K562 (cell line): Measurements from ENCODE around the gene FAM20B. TPM values are rescaled to one million over a fixed set of nuclear protein-coding genes. Genes with fewer than 3 reads are reported as not detected.

Experiments
- COPS2 ChIP-seq: fragments of 450-650 bp; conservative IDR thresholded peaks from 2 replicates; pipeline ENCODE4 v1.6.1; 2016; ENCODE audit warnings: mild to moderate bottlenecking, moderate library complexity
- CREM ChIP-seq: IDR thresholded peaks from 2 replicates; pipeline ENCODE4 v1.6.1; 2014; ENCODE audit warnings: antibody characterized with exemption, low read depth
- GABPB2 ChIP-seq: fragments of 250-450 bp; sonication (Bioruptor Pico); conservative IDR thresholded peaks from 2 replicates; pipeline ENCODE4 v1.5.1; 2021; ENCODE audit warnings: mild to moderate bottlenecking
- KLF10 ChIP-seq: fragments of 250-450 bp; sonication (Bioruptor Pico); IDR thresholded peaks from 2 replicates; pipeline ENCODE4 v1.6.1; 2021; ENCODE audit warnings: matching md5 sums
- MEIS2 ChIP-seq: fragments of 450-650 bp; IDR thresholded peaks from 2 replicates; pipeline ENCODE4 v1.6.1; 2014; ENCODE audit warnings: mild to moderate bottlenecking; ENCODE audit not compliant: partially characterized antibody
- NCOA4 ChIP-seq: fragments of 450-650 bp; IDR thresholded peaks from 2 replicates; pipeline ENCODE4 v1.6.1; 2018; ENCODE audit warnings: mild to moderate bottlenecking; ENCODE audit not compliant: partially characterized antibody
- NFATC3 ChIP-seq: fragments of 450-650 bp; IDR thresholded peaks from 2 replicates; pipeline ENCODE4 v1.6.1; 2017; ENCODE audit warnings: mild to moderate bottlenecking
- NR1H2 ChIP-seq: sonication (generic); formaldehyde crosslinking; IDR thresholded peaks from 2 replicates; pipeline ENCODE4 v1.4.0; 2020; ENCODE audit warnings: mild to moderate bottlenecking, missing genetic modification reagents
- PKNOX1 ChIP-seq: fragments of 450-650 bp; IDR thresholded peaks from 2 replicates; pipeline ENCODE4 v1.6.1; 2016
- POU5F1 ChIP-seq: fragments of 150-350 bp; IDR thresholded peaks from 2 replicates; pipeline ENCODE4 v1.6.1; 2014; ENCODE audit warnings: borderline replicate concordance, low read length, low read depth, mild to moderate bottlenecking; ENCODE audit not compliant: partially characterized antibody
- RBM34 ChIP-seq: fragments of 200-400 bp; formaldehyde crosslinking; IDR thresholded peaks from 2 replicates; pipeline ENCODE4 v1.6.1; 2018; ENCODE audit warnings: low read length, borderline replicate concordance; ENCODE audit not compliant: insufficient read depth
- SNAPC5 ChIP-seq: fragments of 250-450 bp; sonication (Bioruptor Pico); IDR thresholded peaks from 2 replicates; pipeline ENCODE4 v1.8.0; 2021; ENCODE audit warnings: moderate library complexity, mild to moderate bottlenecking, inconsistent platforms
- ZBTB7A ChIP-seq: IDR thresholded peaks from 2 replicates; pipeline ENCODE4 v1.6.1; 2011; ENCODE audit warnings: low read depth, mild to moderate bottlenecking, low read length, moderate library complexity, borderline replicate concordance; ENCODE audit not compliant: control insufficient read depth
- ZNF143 ChIP-seq: sonication (generic); formaldehyde crosslinking; IDR thresholded peaks from 2 replicates; pipeline ENCODE4 v1.9.0; 2022; ENCODE audit warnings: mild to moderate bottlenecking, missing genetic modification reagents
- ZNF24 ChIP-seq: fragments of 450-650 bp; IDR thresholded peaks from 2 replicates; pipeline ENCODE4 v1.6.1; 2016
- polyA plus RNA-seq, 8 experiments: library from polyadenylated mRNA; depleted of rRNA in 4 of 8; stranded (reverse) in 5 of 8; unstranded in 3 of 8; fragments of >200 nt; fragmentation: Nextera tagmentation in 2 of 8; fragmentation: Illumina TruSeq in 1 of 8; extraction: Ambion mirVana in 2 of 8; extraction: Trizol in 1 of 8; gene quantifications; 2 replicates each; pipeline versions ENCODE4 v1.2.1 to v1.2.3, GENCODE V29; 2011 to 2014; ENCODE audit warnings: inconsistent platforms in 1 of 8, missing spikeins in 1 of 8
- total RNA-seq, 7 experiments: library from RNA; depleted of rRNA in 6 of 7; stranded (reverse); fragments of >200 nt in 6 of 7; fragmentation: Illumina TruSeq in 2 of 7; extraction: Trizol in 2 of 7; gene quantifications; 2 replicates each; pipeline versions ENCODE4 v1.2.1 to v1.2.3, GENCODE V29; 2011 to 2021; ENCODE audit warnings: low replicate concordance in 1 of 7
- TF ChIP-seq, protein P1 (sequence below): sonication (generic); formaldehyde crosslinking; IDR thresholded peaks from 2 replicates; pipeline ENCODE4 v1.8.0; 2022; ENCODE audit warnings: mild to moderate bottlenecking, missing genetic modification reagents, borderline replicate concordance
- TF ChIP-seq, protein P2 (sequence below), 3 experiments: IDR thresholded peaks in 2 of 3; conservative IDR thresholded peaks in 1 of 3; 2 replicates each; pipeline ENCODE4 v1.5.1; 2011 to 2012; ENCODE audit warnings: low read length in 3 of 3, mild to moderate bottlenecking in 3 of 3, control low read depth in 2 of 3, improper control_type of control experiment in 1 of 3, inconsistent platforms in 1 of 3, low read depth in 1 of 3, mixed read lengths in 1 of 3, moderate library complexity in 1 of 3; ENCODE audit not compliant: insufficient read depth in 2 of 3
- TF ChIP-seq, protein P3 (sequence below): fragments of 250-450 bp; sonication (Bioruptor Pico); IDR thresholded peaks from 2 replicates; pipeline ENCODE4 v1.4.0; 2020; ENCODE audit warnings: mild to moderate bottlenecking, moderate library complexity

FAM20B gene
- total and polyA plus RNA-seq, 9 of the 15 experiments (the other 6 are each of a cell fraction or from before 2014, with no cell fraction given), result 7.2 to 67.5 (median 42.9) TPM

DNA sequence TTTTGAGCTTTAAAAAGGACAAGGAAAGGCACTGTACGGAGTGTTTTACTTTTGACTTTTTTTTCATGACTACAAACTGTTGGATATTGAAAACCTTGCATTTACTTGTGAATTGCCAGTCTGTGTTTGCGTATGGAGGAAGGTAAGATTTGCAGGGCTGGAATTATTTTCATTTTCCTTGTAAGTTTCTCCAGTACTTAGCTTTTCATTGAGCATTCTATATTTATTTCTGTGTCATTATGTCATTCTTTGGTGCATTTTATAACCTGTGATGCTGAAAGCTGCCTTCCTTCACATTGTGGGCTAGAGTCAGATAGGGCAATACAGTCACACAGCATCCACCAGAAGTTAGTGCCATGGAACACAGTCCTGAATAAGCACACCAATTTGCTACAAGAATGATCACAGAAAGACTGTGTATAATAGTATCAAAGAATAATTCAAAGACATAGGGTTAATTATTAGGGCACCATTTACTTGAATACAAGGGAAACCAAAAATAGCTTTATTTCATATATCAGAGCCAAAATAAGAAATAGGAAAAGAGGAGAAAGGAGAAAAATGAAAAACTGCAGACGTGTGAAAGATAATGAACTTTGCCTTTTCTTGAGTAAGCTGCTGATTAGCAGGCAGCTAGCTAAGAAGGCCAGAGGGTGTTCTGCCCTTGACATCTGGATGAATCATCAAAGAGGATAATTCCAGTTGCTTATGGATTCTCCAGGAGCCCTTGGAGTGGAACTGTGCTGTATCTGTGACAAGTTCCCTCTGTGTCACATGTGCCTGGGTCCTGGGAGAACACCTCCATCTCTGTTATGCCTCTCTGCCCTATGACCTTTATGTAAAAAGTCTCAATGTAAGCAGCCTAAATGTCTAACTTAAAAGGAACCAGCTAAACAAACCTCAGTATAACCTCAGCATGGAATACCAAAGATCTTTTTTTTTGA, 8.0 kb upstream of the FAM20B start (continued):
- TF ChIP-seq, protein P1, sequence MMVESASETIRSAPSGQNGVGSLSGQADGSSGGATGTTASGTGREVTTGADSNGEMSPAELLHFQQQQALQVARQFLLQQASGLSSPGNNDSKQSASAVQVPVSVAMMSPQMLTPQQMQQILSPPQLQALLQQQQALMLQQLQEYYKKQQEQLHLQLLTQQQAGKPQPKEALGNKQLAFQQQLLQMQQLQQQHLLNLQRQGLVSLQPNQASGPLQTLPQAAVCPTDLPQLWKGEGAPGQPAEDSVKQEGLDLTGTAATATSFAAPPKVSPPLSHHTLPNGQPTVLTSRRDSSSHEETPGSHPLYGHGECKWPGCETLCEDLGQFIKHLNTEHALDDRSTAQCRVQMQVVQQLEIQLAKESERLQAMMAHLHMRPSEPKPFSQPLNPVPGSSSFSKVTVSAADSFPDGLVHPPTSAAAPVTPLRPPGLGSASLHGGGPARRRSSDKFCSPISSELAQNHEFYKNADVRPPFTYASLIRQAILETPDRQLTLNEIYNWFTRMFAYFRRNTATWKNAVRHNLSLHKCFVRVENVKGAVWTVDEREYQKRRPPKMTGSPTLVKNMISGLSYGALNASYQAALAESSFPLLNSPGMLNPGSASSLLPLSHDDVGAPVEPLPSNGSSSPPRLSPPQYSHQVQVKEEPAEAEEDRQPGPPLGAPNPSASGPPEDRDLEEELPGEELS (CRISPR knock-in tag), result no peak
- TF ChIP-seq ZNF143 (CRISPR knock-in tag), result no peak
- TF ChIP-seq SNAPC5, result no peak
- no peak for TF ChIP-seq RBM34
- no peak for TF ChIP-seq NR1H2 (CRISPR knock-in tag)
- no peak; the same call in 1 of the 2 replicates for TF ChIP-seq ZNF24
- TF ChIP-seq KLF10 (CRISPR knock-in tag), result no peak
- no peak for TF ChIP-seq NCOA4
- TF ChIP-seq, protein P2, sequence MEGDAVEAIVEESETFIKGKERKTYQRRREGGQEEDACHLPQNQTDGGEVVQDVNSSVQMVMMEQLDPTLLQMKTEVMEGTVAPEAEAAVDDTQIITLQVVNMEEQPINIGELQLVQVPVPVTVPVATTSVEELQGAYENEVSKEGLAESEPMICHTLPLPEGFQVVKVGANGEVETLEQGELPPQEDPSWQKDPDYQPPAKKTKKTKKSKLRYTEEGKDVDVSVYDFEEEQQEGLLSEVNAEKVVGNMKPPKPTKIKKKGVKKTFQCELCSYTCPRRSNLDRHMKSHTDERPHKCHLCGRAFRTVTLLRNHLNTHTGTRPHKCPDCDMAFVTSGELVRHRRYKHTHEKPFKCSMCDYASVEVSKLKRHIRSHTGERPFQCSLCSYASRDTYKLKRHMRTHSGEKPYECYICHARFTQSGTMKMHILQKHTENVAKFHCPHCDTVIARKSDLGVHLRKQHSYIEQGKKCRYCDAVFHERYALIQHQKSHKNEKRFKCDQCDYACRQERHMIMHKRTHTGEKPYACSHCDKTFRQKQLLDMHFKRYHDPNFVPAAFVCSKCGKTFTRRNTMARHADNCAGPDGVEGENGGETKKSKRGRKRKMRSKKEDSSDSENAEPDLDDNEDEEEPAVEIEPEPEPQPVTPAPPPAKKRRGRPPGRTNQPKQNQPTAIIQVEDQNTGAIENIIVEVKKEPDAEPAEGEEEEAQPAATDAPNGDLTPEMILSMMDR (IDR thresholded peaks at IDR 0.05 in 2 of 3, conservative IDR thresholded peaks at IDR 0.05 in 1 of 3; ENCODE audit: insufficient read depth in 2 of 3, low read depth in 1 of 3, low read length in 3 of 3), result no peak
- 0 out of 2 replicates have a peak, but pooled peaks have one; percentile 10 for TF ChIP-seq NFATC3
- no peak for TF ChIP-seq GABPB2 (CRISPR knock-in tag)
- peak; percentile 39 for TF ChIP-seq MEIS2
- no peak for TF ChIP-seq ZBTB7A
- TF ChIP-seq, protein P3, sequence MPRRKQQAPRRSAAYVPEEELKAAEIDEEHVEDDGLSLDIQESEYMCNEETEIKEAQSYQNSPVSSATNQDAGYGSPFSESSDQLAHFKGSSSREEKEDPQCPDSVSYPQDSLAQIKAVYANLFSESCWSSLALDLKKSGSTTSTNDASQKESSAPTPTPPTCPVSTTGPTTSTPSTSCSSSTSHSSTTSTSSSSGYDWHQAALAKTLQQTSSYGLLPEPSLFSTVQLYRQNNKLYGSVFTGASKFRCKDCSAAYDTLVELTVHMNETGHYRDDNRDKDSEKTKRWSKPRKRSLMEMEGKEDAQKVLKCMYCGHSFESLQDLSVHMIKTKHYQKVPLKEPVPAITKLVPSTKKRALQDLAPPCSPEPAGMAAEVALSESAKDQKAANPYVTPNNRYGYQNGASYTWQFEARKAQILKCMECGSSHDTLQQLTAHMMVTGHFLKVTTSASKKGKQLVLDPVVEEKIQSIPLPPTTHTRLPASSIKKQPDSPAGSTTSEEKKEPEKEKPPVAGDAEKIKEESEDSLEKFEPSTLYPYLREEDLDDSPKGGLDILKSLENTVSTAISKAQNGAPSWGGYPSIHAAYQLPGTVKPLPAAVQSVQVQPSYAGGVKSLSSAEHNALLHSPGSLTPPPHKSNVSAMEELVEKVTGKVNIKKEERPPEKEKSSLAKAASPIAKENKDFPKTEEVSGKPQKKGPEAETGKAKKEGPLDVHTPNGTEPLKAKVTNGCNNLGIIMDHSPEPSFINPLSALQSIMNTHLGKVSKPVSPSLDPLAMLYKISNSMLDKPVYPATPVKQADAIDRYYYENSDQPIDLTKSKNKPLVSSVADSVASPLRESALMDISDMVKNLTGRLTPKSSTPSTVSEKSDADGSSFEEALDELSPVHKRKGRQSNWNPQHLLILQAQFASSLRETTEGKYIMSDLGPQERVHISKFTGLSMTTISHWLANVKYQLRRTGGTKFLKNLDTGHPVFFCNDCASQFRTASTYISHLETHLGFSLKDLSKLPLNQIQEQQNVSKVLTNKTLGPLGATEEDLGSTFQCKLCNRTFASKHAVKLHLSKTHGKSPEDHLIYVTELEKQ (CRISPR knock-in tag), result no peak; the same call in 1 of the 2 replicates
- TF ChIP-seq PKNOX1, result peak; percentile 63
- TF ChIP-seq POU5F1, result no peak
- TF ChIP-seq COPS2, result no peak
- TF ChIP-seq CREM, result no peak
